Psoas muscle (tissue), 8 donors: Measurements from ENCODE around the gene C16orf89. TPM values are rescaled to one million over a fixed set of nuclear protein-coding genes. Genes with fewer than 3 reads are reported as not detected.

Experiments used
- ATAC-seq, 4 donors: fragments of 200-7000 bp; cut with Tn5 transposase; one replicate each; pipeline ENCODE4 v1.9.1; 2020; ENCODE audit warnings: moderate library complexity in 3 of 4, mild to moderate bottlenecking in 2 of 4
- DNase-seq, 2 donors: peaks; one replicate each; pipeline ENCODE4 v3.0.0-alpha.2; 2020
- H3K27ac ChIP-seq: fragments of 200-600 bp; one replicate; pipeline ENCODE4 v1.8.0; 2022
- H3K27me3 ChIP-seq, 3 donors: fragments of 200-600 bp in 1 of 3; one replicate each; pipeline versions ENCODE4 v1.6.1 to v1.8.0; 2013 to 2022; ENCODE audit warnings: low read length in 2 of 3, mild to moderate bottlenecking in 2 of 3, moderate library complexity in 1 of 3; ENCODE audit not compliant: insufficient read depth in 3 of 3
- H3K36me3 ChIP-seq, 2 donors: fragments of 200-600 bp in 1 of 2; one replicate each; pipeline versions ENCODE4 v1.6.1 to v1.8.0; 2013 to 2022; ENCODE audit warnings: low read depth in 1 of 2, mild to moderate bottlenecking in 1 of 2, moderate library complexity in 1 of 2; ENCODE audit not compliant: insufficient read depth in 1 of 2
- H3K4me1 ChIP-seq: fragments of 200-600 bp; one replicate; pipeline ENCODE4 v1.8.0; 2022
- H3K4me3 ChIP-seq: fragments of 200-600 bp; one replicate; pipeline ENCODE4 v1.8.0; 2022; ENCODE audit warnings: mild to moderate bottlenecking
- H3K9me3 ChIP-seq: fragments of 200-600 bp; one replicate; pipeline ENCODE4 v1.8.0; 2022
- WGBS, 3 donors: extraction: QIAGEN DNeasy Blood & Tissue Kit; methylation state at CpG; one replicate each; pipeline versions ENCODE4 v1.1.6 to v1.1.7; 2013; 5-methylcytosine and 5-hydroxymethylcytosine counted together
- intact Hi-C, 2 donors: fragments of 100-400 bp; cut with DNase I; formaldehyde crosslinking; loops; one replicate each; pipeline versions ENCODE4 v1.11.0 to v1.14.2; 2022
- polyA plus RNA-seq, 3 donors: library from polyadenylated mRNA; stranded (reverse); fragments of 200-250 nt; gene quantifications; one replicate each; pipeline ENCODE4 v1.2.3, GENCODE V29; 2013
- total RNA-seq, 4 donors: library from RNA; stranded (reverse); fragmentation: NEBNext Ultra II Directional in 2 of 4; extraction: Animal tissue kit (Norgen Biotek cat#: 25700) in 2 of 4; gene quantifications; one replicate each; pipeline versions ENCODE4 v1.2.1 to v1.2.4, GENCODE V29; 2021 to 2023
- TF ChIP-seq, protein P1 (sequence below): fragments of 200-600 bp; IDR thresholded peaks from one replicate; pipeline ENCODE4 v1.8.0; 2022; ENCODE audit warnings: antibody characterized with exemption
- donor health status: healthy with polysubstance abuse.
- donor health status: DM: no; HTN: no; CAD: no; lungs with moderate emphysema.
- donor health status: Bipolar disorder and iron deficiency.
- donor health status: healthy.
- donor health status: DM: yes; HTN: yes; CAD: no.
- donor health status: DM: no; HTN: no; CAD: no.
- donor health status: DM: no; HTN: no; CAD: no.
- donor health status: DM: yes; HTN: yes; CAD: no.

Gene C16orf89
- total and polyA plus RNA-seq, 7 donors, result 0.29 to 9.3 (median 0.90) TPM; not detected in 1

DNA sequence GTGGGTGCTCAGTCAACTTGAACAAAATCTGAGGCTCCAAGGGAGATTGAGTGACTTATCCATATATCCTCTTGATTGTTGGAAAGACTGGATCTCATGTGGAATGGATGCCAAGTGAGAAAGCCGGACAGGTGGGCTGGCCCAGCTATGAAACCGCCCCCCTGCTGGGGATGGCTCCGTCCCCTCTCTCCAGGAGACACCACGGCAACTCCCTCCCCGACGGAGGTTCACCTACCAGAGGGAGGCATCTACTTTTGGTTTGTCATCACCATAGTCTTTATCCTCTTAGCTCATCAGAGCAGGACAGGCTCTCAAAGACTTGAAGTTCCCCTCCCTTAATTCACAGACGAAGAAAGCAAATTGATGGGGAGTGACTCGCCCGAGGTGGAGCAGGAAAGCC lies 4.1 kb upstream of the C16orf89 start:
- intact Hi-C loops, result no loop called here
- peak in 1 of 2 donors; percentile 2 for DNase-seq
- 87 to 93% (median 93%) methylated on average over 9 of the region's 9 CpGs for WGBS, 3 donors

DNA sequence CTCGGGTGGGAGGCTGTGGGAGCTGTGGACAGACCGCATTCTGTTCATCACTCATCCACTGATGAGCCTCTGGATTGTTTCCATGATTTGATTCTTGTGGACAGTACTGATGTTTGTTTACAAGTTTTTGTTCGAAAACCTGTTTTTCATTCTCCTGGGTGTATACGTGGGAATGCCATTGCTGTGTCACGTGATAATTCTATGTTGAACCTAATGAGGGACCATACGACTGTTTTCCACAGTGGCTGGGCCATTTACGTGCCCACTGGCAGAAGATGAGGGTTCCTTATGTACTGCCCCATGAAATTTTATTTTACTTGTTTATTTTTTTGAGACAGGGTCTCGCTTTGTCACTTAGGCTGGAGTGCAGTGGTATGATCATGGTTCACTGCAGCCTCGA lies 3.3 kb upstream of the C16orf89 start:
- TF ChIP-seq, protein P1, sequence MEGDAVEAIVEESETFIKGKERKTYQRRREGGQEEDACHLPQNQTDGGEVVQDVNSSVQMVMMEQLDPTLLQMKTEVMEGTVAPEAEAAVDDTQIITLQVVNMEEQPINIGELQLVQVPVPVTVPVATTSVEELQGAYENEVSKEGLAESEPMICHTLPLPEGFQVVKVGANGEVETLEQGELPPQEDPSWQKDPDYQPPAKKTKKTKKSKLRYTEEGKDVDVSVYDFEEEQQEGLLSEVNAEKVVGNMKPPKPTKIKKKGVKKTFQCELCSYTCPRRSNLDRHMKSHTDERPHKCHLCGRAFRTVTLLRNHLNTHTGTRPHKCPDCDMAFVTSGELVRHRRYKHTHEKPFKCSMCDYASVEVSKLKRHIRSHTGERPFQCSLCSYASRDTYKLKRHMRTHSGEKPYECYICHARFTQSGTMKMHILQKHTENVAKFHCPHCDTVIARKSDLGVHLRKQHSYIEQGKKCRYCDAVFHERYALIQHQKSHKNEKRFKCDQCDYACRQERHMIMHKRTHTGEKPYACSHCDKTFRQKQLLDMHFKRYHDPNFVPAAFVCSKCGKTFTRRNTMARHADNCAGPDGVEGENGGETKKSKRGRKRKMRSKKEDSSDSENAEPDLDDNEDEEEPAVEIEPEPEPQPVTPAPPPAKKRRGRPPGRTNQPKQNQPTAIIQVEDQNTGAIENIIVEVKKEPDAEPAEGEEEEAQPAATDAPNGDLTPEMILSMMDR, result no peak
- DNase-seq (no peak), ATAC-seq (no peak)
- peaks cover 0 to 9% of the 10 kb centered on the region in 2 donors for H3K36me3 ChIP-seq
- no peaks in the 10 kb centered on the region for H3K27me3 ChIP-seq
- H3K9me3 ChIP-seq, result no peaks in the 10 kb centered on the region
- no peak overlapping the region for H3K27ac ChIP-seq
- 83 to 88% (median 87%) methylated on average over 9 of the region's 9 CpGs for WGBS, 3 donors
- intact Hi-C loops, result no loop called here
- H3K4me3 ChIP-seq, result no peak overlapping the region
- peaks cover 10% of the 10 kb centered on the region for H3K4me1 ChIP-seq

More for the DNA sequence above, 4.1 kb upstream of the C16orf89 start:
- Histone ChIP-seq H3K4me3 (no peak overlapping the region), H3K27ac (no peak overlapping the region), H3K27me3 (no peaks in the 10 kb centered on the region), H3K4me1 (peaks cover 10% of the 10 kb centered on the region), H3K36me3 (peaks cover 0 to 17% of the 10 kb centered on the region in 2 donors), H3K9me3 (no peaks in the 10 kb centered on the region)
- ATAC-seq, result no peak
- TF ChIP-seq, protein P1, result no peak

DNA sequence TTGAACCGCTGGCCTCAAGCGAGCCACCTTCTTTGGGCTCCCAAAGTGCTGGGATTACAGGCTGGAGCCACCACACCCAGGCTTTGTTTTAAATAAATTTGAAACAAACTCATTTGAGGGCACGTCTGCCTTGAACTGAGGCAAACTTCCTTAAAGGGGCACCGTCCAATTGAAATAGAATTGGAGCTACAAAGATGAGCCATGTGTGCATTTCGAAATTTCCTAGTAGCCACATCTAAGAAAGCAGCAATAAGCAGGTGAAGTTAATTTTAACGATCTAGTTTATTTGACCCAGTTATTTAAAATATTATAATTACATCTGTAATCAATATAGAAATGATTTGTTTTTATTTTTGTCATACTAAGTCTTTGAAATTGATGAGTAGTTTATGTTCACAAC lies 755 bp upstream of the C16orf89 start:
- DNase-seq, result no peak
- Histone ChIP-seq H3K4me3 (no peak overlapping the region), H3K27ac (no peak overlapping the region), H3K27me3 (no peaks in the 10 kb centered on the region), H3K36me3 (no peaks in the 10 kb centered on the region), H3K9me3 (no peaks in the 10 kb centered on the region), H3K4me1 (peaks cover 4% of the 10 kb centered on the region)
- WGBS, 3 donors, result 74 to 76% (median 76%) methylated on average over 6 of the region's 6 CpGs
- intact Hi-C loops, result no loop called here
- ATAC-seq, result no peak
- TF ChIP-seq, protein P1, result no peak

DNA sequence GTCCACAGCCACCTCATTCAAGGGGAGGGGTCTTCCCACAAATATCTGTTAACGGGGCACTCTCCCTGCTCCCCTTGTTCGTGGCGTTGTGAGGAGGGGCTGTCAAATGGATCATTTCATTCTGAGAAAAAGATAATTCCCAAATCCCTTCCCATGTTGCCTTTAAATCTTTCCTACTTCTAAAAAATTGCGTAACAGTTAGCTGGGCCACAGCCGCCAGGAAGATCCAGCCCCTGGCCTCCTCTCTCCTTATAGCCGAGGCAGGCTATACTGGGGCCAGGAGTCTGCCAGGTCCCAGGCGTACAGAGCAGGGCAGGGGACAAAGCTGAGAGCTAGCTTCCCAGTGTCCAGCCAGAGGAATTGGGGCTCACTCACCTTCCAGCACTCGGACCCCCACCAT lies 430 bp downstream of the C16orf89 start:
- intact Hi-C loops, result no loop called here
- WGBS, 3 donors, result 51 to 65% (median 63%) methylated on average over 8 of the region's 8 CpGs
- no peak overlapping the region for H3K4me3 ChIP-seq
- H3K4me1 ChIP-seq, result no peaks in the 10 kb centered on the region
- no peaks in the 10 kb centered on the region for H3K9me3 ChIP-seq
- H3K27me3 ChIP-seq, result no peaks in the 10 kb centered on the region
- TF ChIP-seq, protein P1, result no peak
- ATAC-seq (peak in 1 of 4 donors; percentile 13), DNase-seq (no peak)
- no peak overlapping the region for H3K27ac ChIP-seq
- H3K36me3 ChIP-seq, result no peaks in the 10 kb centered on the region

- no peak for DNase-seq
- no peaks in the 10 kb centered on the region for H3K4me1 ChIP-seq
- no peak overlapping the region for H3K4me3 ChIP-seq
- no peak overlapping the region for H3K27ac ChIP-seq
- no peaks in the 10 kb centered on the region for H3K27me3 ChIP-seq
- no peaks in the 10 kb centered on the region for H3K36me3 ChIP-seq
- TF ChIP-seq, protein P1, result no peak
- 78 to 80% (median 80%) methylated on average over 7 of the region's 7 CpGs for WGBS, 3 donors
- ATAC-seq, result no peak
- intact Hi-C loops, result no loop called here
- no peaks in the 10 kb centered on the region for H3K9me3 ChIP-seq
Observed at GRCh38 chr16:5064915-5065314, 841 bp downstream of the C16orf89 start.
